T47D (cell line): ENCODE results near the gene MYO1A.
"Not testable (repeated sequence)": the region's sequence is repeated elsewhere in the genome, so short reads cannot be mapped to it uniquely, and the experiment has no call there.

Experiments
- DNase-seq, 2 experiments: peaks; one replicate each; pipeline versions ENCODE4 v3.0.0 to v3.0.0-alpha.2; 2011 to 2012; ENCODE audit warnings: low read depth in 1 of 2, low spot score in 1 of 2
- JUND ChIP-seq: IDR thresholded peaks from 2 replicates; pipeline ENCODE4 v1.6.1; 2012; ENCODE audit warnings: low read depth
- in situ Hi-C: cut with HindIII; loops from 2 replicates; pipeline ENCODE4 v1.10.0; 2016; ENCODE audit warnings: low sequenced_read_pairs, low pct_unique_long_range_greater_than_20kb

Gene MYO1A

DNA sequence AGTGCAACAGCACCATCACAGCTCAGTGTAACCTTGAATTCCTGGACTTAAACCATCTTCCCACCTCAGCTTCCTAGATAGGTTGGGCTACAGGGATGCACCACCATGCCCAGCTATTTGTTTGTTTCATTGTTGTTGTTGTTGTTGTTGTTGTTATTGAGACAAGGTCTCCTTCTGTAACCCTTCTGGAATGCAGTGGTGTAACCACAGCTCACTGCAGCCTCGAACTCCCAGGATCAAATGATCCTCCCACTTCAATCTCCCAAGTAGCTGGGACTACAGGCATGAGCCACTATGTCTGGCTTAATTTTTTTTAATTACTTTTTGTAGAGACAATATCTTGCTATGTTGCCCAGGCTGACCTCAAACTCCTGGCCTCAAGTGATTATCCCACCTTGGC, 29.9 kb upstream of the MYO1A start:
- no peak for DNase-seq
- no peak for TF ChIP-seq JUND
- in situ Hi-C loops = no loop called here

DNA sequence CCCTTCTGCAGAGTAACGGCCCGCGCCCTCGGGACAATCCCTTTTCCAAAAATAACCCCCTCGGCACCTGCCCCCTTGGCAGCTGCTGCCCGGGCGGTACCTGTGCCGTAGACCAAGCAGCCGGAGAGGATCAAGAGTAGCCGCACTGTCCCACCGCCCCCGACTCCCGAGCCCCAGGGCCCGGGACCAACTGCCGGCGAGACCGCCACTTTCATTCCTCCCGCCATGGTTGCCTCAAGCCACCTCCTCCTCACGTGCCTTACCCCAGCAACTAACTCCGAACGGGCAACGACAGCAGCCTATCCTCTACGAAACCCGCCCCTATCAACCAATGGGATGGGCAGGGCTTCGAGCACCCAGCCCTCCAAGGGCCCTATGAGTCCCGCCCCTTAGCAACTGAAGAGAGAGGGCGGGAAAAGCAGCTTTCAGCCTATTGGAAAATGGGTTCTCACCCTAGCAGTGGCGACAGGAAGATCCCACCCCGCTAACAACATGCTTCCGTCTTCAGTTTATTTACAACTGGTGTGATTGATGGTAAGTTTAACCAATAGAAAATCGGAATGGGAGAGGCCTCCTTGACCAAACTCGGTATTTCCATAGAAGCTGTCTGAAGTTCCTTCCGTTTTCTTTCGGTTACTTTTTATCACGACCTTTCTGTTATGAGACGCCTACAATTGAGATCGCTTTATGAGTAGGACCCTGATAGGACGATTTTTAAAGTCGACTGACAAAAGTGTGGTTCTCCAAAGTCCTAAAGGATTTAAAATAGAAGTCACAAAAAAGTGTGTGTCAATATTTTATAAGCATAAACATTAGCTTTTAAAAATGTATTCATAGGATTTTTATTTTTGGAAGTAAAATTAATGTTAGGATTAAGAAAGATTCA, 28.8 kb upstream of the MYO1A start, which contains the start of gene NEMP1:
Gene NEMP1 (minus strand): TSS at position 273 of the 886 bp plus-strand sequence. CDS start 46 bp downstream, at position 227.
- peak; percentile 95 to 100 for DNase-seq
- no peak for TF ChIP-seq JUND
- in situ Hi-C loops = no loop called here

DNA sequence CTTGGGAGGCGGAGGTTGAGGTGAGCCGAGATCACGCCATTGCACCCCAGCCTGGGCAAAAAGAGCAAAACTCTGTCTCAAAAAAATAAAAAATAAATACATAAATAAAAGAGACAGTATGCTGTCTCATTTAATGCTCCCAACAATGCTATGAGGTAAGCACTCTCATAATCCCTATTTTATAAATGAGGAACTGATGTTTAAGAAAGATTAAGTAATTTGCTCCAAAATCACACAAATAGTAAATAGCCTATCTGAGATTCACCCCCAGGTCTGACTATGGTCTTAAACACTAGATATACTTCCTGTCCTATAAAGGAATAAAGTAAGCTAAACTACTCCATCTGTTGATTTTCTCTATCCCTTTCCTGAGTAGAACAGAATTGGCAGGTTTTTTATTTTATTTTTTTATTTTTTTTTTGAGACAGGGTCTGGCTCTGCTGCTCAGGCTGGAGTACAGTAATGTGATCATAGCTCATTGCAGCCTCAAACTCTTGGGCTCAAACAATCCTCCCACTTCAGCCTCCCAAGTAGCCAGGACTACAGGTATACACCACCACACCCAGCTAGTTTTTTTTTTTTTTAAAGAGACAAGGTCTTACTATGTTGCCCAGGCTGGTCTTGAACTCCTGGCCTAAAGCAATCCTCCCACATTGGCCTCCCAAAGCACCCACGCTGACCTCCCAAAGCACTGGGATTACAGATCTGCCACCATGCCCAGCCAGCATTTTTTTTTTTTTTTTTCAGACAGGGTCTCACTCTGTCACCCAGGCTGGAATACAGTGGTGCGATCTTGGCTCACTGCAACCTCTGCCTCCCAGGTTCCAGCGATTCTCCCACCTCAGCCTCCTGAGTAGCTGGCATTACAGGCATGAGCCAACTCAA, 23.9 kb upstream of the MYO1A start:
- DNase-seq, in situ Hi-C loops: not testable (repeated sequence)

DNA sequence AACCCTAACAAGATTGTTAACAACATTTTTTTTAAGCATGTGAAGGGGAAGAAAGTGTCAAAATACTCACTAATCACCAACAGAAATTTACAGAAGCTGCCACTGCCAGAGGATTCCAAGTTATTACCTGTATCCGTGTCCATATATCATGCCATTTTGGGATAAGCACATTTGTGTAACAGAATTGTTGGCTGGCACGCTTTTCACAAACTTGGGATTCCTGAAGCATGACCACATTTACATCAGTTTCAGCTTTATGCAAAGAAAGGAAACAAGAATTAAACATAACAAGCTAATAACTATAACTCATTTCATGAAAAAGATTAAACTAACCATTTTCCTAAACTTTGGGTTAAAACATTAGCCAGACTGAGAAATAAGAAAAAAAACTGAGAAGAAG, 22.7 kb upstream of the MYO1A start:
- no peak for DNase-seq
- TF ChIP-seq JUND = no peak
- in situ Hi-C loops = no loop called here

DNA sequence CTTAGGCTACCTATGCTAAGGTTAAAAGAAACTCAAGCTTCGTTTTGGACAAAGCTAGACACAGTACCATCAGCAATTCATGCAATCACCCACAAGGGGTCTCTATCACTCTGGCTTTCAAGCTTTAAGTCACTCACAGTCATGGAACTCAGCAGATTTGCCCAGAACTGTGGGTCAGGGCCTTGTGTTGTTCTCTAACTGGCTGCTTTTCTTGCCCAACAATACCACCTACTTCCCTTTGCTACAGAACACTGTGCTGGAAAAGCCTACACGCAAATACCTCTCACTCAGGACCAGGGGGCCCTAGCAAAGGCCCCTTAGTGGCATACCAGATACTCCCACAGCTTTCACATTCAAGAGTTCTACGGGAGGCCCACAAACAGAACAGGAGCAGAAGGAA, 19.6 kb upstream of the MYO1A start:
- peak in 1 of 2 experiments; percentile 91 for DNase-seq
- TF ChIP-seq JUND = no peak
- in situ Hi-C loops = no loop called here

DNA sequence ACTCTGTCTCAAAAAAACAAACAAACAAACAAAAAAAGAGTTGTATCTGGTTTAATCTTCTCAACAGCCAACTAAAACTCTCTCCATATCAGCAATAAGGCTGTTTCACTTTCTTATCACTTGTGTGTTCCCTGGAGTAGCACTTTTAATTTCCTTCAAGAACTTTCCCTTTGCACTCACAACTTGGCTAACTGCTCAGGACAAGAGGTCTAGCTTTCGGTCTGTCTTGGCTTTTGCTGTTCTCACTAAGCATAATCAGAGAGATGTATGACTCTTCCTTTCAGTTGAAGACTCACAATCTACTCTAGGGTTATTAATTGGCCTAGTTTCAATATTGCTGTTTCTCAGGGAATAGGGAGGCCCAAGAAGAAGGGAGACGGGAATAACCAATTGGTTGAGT, 16.3 kb upstream of the MYO1A start:
- in situ Hi-C loops = no loop called here
- DNase-seq = no peak
- TF ChIP-seq JUND = no peak

DNA sequence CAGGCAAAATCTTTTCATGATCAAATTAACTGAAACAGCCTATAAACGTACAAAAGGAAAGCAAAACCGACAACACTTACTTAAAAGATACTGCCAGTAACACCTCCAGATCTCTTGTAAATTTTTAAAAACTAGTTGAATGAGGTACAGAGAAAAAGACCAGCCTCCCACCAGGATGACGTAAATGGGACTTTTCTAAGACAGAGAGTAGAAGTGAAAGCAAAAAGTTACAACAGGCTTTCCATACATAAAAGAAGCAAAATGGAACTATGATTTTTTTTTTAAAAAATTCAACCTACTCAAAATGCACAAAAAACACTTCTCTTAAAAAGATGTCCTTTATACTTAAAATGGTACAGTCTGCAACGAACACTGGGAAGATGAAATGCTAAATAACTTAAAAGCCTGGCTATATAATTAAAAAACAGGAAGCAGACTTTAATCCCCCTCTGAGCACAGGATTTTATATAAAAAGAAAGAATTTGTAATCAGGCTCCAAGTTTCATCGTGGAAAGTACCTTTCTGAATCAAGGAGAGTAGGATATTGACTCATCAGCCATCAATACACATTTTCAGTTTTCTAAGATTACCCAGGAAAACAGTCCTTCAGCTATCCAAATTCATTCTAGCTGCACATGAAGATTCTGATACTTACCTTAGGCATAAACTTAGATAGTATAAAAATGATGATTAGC, 14.2 kb upstream of the MYO1A start:
- no peak for TF ChIP-seq JUND
- in situ Hi-C loops = no loop called here

DNA sequence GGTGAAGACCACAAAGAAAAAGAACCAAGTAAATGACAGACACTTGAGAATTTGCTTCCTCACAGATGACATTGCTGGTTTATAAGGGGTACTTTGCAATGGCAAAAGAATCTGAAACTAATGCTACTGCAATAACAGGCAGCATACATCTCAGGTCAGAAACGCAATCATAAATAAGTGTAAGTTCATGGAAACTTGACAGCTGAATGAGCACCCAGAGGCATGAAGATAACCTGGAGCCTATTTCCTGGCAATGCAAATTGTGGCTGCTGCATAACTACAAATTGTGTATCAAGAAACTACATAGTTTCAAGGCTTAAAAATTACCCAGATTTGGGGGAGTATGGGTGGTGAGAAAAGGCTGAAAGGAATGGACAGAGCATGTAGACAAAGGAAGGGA, 8.5 kb upstream of the MYO1A start:
- DNase-seq = no peak
- TF ChIP-seq JUND = no peak
- in situ Hi-C loops = no loop called here

More for the DNA sequence above, 14.2 kb upstream of the MYO1A start:
- DNase-seq = no peak

DNA sequence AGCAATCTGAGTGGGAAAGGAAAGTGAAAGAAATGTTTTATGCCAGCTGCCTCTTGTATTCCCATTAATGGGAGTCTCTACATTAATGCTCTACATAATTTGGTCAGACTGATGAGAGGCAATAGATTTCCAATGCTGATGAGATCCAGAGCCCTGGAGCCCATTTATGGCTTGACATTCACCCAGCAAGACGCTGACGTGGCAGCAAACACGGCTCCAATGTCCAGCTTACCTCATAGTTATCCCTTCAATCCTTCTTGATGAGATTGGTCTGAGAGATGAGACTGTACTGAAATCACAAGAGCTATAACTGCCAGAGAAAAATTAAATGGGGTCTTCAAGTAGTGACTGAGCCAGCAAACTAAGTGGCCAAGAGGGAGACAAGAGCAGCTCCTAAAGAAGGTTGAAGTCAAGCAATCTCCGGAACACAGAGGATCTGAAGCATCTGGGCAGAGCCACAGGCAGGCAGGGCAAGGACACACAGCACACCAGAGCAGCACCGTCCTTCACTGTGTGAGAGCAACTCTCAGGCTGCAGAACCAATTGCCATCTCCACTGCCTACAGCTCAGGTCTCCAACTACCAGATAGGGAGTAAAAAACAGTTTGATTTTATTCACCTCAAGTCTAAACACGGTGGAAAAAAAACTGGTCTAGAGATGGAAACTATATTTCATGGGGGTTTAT, 7.3 kb upstream of the MYO1A start:
- no peak for DNase-seq
- no peak for TF ChIP-seq JUND
- in situ Hi-C loops = no loop called here

DNA sequence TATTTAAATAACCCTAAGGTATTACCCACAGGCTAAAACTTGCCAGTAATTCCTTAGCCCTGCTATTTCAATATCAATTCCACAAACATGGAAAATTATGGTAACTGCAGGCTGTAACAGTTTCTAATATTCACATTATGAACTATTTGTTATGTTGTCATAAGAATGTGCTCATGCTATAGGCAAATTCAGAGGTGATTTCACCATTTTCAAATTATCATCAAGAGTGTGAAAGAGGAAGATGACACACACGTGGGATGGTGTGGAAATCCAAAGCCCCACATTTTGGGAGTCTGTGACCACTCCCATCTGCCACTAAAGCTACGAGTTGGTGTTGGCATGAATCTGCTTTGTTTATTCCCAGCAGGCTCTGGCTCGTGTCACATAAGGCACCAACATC, 5.9 kb upstream of the MYO1A start:
- no peak for DNase-seq
- no peak for TF ChIP-seq JUND
- in situ Hi-C loops = no loop called here

DNA sequence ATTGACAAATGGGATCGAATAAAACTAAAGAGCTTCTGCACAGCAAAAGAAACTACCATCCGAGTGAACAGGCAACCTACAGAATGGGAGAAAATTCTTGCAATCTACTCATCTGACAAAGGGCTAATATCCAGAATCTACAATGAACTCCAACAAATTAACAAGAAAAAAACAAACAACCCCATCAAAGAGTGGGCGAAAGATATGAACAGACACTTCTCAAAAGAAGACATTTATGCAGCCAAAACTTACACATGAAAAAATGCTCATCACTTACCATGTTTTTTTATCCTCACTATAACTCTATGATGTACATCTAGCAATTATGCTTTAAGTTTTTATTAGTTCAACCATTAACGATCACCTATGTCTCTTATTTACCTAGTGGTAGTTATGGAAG, 4.0 kb upstream of the MYO1A start:
- in situ Hi-C loops, DNase-seq: not testable (repeated sequence)

DNA sequence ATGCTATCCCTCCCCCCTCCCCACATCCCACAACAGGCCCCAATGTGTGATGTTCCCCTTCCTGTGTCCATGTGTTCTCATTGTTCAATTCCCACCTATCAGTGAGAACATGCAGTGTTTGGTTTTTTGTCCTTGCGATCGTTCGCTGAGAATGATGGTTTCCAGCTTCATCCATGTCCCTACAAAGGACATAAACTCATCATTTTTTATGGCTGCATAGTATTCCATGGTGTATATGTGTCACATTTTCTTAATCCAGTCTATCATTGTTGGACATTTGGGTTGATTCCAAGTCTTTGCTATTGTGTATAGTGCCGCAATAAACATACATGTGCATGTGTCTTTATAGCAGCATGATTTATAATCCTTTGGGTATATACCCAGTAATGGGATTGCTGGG, 3.2 kb upstream of the MYO1A start:
- in situ Hi-C loops, DNase-seq: not testable (repeated sequence)
